Measurements from ENCODE around the gene ROBO1.

The ROBO1 gene

GRCh38 chr3:79002465-79003372 is 765.1 kb downstream of the ROBO1 start:
- no peak for ATAC-seq

- no peak for ATAC-seq
These were observed 766.5 kb downstream of the ROBO1 start for GRCh38 chr3:79001255-79001654.

- no peak for ATAC-seq
These were observed 768.7 kb downstream of the ROBO1 start for GRCh38 chr3:78999139-78999538.

- ATAC-seq: no peak
These were observed 772.7 kb downstream of the ROBO1 start for GRCh38 chr3:78995087-78995486.

- ATAC-seq: no peak
These were observed 773.4 kb downstream of the ROBO1 start for GRCh38 chr3:78994174-78995027.

GRCh38 chr3:78993375-78993774 is 774.4 kb downstream of the ROBO1 start:
- ATAC-seq: no peak

DNA sequence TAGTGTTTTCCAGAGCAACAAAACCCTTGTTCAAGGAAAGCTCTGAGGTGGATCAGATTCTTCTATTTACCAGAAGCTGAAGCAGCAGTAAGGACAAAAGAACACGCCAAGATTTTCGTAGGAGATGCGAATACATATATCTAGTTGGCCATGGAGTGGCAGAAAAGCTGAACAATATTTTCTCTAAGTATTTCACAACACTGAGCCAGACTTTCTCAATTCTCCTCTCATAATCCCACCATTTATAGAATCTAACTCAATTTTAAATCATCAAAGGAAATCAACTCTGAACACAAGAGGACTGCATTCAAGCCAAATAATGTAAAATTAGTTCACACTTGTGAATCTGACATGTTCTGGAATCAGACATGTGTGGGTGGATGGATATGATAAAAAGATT is 775.0 kb downstream of the ROBO1 start:
- ATAC-seq: no peak

- no peak for ATAC-seq
These were observed 775.4 kb downstream of the ROBO1 start for GRCh38 chr3:78992400-78992799.

DNA sequence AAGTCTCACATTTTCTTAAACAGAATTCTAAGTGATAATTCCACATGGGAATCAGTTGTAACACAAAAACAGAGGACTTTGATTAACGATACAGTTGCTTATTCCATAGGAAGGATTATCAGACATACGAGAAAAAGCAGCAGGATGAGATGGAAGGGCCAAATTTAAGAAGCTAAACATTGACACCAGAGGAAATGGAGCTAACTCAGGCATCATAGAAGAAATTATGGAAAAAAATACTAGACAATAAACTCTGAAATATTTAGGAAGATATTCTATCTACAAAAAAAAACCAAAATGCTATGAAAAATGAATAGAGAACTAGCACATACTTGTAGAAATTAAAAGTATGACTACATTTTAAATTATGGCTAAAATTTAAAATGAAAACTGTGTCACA is 776.1 kb downstream of the ROBO1 start:
- no peak for ATAC-seq

DNA sequence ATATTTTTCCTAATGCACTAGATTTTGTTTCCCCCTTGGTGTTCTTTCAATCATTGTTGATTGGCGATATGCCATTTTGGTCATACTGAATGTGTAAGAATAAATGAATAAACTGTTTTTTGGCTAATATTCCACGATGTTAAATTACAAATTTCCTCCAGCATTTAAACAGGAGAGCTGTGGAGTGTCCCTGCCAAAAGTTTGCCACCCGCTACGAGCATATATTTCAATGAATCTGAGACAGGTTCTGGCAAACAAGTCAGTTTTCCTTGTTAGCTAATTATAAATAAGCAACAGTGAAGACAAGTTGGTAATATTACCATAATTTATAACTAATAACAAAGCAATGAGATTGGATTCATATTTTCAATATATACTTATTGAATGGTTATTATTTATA is 777.6 kb downstream of the ROBO1 start:
- no peak for ATAC-seq

DNA sequence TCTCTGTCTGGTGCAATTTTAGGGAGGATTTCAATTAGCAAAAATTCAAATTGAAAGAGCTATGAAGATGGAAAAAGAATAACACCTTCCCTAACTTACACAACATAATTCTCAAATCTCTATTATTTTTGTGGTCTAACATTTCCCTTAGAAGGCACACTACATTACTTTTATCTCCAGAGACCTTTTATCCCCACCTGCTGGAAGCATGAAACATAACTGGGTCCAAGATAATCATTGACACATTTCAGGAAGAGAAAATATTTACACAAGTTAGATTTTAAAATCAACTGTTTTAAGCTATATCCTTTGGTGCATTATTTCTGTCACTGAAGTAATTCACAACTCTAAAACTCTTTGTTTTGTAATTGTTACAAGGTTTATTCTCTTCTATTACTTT is 779.5 kb downstream of the ROBO1 start:
- no peak for ATAC-seq

DNA sequence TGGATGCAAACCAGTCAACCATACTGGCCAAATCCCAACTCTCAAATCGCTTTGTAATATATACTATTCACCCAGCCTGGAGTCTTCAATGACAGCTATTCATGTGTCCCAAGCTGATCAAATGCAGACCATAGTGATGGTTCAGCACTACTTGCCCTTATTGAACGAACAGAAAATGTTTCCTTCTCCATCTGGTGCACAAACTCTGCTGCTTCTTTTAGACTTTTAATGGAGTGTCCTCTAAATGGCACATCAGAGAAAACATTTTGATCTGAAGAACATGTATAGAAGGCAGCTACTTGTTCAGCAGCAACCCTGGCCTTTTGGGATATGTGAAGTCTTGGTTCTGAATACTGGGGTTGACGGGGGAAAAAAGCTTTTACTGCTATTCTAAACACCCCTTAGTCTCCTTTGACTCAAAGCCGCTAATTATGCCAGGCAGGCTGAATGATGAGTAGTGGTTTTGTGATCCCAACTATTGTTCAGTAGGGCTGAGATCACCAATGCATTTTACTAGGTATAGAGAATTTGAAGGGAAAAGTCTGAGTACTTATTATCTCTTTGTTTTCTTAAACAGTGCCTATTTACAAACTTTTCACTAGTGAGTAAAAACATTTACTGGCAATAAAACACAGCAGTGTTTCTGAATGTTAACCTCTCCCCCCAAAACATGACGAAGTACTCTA is 781.2 kb downstream of the ROBO1 start:
- no peak for ATAC-seq

GRCh38 chr3:78985981-78986380 is 781.8 kb downstream of the ROBO1 start:
- no peak for ATAC-seq

DNA sequence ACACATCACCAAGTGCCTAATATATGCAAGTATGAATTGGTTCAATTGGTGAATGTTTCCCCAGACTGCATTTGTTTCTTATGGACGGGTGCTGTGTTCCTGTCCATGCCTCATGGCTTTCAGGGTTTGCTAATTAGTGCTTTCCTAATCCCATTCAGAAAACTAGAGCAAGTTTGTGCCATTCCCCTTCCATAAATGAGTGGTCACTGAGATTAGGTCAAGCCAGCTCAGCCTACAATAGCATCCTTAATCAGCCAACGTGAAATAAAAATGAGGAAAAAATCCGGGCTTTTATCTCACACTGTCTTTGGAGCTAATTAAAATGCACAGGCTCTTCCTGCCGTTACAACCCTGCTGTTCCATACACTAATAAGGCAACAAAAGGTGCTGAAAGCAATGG is 788.8 kb downstream of the ROBO1 start:
- no peak for ATAC-seq

DNA sequence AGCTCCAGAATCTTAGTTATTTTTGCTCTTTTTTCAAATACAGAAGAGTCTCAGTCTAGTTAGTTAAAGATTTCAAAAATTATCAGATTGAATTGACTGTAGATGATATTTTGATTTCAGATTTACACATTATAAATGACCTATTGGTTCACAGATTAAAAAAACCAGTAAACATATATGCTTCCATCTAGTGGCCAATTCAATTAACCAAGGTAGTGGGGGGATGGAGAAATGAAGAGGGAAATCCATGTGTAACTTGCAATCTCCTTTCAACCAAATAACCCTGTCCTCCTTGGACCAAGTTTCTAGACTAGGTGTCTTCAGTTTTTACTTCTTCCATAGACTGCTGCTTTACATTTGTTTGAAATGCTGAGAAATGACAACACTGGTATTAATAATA is 789.8 kb downstream of the ROBO1 start:
- ATAC-seq: no peak

DNA sequence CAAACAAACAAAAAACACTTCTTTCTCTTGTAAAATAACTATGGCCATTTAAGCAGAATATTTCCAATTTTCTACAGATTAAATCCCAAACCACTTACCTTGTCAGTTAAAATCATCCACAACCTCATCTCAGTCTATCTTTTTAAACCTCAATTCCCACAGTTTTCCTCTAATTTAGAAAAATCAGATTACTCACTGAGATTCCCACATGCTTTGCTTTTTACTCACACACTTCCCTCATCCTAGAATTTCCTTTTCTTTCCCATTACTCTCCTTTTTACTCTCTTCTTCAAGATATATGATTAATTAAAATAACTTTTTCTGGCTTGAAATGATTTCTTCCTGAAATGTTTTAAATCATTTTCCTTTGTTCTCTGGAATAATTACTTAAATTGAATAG is 790.7 kb downstream of the ROBO1 start:
- ATAC-seq: no peak

DNA sequence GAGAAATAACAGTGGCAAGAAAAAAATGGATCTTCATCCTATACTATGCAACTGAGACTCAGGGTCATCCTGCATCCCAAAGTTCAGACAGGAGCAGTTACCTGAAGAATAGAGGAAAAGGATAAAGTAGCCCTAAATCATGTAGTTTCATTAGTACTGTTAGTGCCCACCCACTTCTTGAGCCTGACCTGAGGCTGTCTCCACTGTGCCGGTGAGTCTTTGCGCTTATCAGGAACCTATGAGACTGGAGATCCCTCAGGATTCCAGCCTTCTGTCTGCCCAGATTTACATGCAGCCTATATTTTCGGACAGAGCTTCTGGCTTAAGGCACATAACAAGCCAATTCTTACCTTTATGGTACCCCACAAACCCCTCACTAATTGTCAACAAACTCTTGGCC is 791.6 kb downstream of the ROBO1 start:
- no peak for ATAC-seq

- no peak for ATAC-seq
These were observed 793.5 kb downstream of the ROBO1 start for GRCh38 chr3:78974181-78974790.

GRCh38 chr3:78972617-78973301 is 795.0 kb downstream of the ROBO1 start:
- ATAC-seq: no peak

DNA sequence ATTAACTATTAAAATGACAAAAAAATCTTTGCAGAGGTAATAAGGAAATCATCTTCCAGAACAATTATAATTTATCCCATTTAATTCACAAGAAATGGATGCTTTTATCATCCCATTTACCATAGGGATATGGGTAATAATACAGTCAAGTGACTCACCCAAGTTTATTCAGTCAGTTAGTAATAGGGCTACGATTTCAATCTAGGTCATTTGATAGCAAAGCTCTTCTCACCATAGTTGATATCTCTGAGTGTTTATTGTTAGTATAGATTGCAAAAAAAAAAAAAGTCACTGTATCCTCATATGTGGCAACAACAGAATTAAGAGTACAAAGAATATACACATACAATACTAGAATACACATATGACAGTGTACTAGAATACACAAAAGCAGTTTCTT is 797.1 kb downstream of the ROBO1 start:
- ATAC-seq: no peak

DNA sequence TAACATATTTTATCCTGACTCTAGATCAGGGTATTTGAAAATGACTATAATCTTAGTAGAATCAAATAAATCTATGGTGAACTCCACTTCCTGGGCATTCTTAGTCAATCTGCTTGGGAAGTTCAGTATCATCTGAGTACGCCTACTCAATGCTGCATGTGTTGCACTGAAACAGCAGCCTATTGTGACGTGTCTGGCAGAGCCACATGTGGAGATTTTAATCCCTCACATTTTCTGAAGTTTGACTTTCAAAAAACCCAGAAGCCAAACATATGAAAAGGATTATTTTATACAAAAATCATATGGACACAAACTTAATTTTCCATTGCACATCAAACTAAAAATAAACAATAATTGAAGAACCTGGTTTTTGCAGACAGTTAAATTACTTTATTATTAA is 798.3 kb downstream of the ROBO1 start:
- ATAC-seq: no peak

- ATAC-seq: no peak
These were observed 800.7 kb downstream of the ROBO1 start for GRCh38 chr3:78967061-78967460.

Data from activated CD4-positive, CD25-positive, alpha-beta regulatory T cell treated with anti-CD3 and anti-CD28 coated beads, Interleukin-2, amount 50 U/mL, for 24 hours (primary cell).